Uterus (tissue), 4 donors: ENCODE data around the gene BRICD5. TPM values are rescaled to one million over a fixed set of nuclear protein-coding genes. Genes with fewer than 3 reads are reported as not detected.

ENCODE experiments used
- DNase-seq, 2 donors: peaks; one replicate each; pipeline ENCODE4 v3.0.0-alpha.2; 2019 to 2020
- H3K27ac ChIP-seq, 2 donors: fragments of 200-600 bp; sonication (generic); 1 replicate in 1 of 2; 2 replicates in 1 of 2; pipeline ENCODE4 v1.5.1; 2016 to 2018
- H3K27me3 ChIP-seq, 2 donors: fragments of 200-600 bp; sonication (generic); one replicate each; pipeline ENCODE4 v1.5.1; 2018 to 2019; ENCODE audit warnings: control low read depth in 1 of 2
- H3K36me3 ChIP-seq, 2 donors: fragments of 200-600 bp; sonication (generic); one replicate each; pipeline ENCODE4 v1.5.1; 2019; ENCODE audit warnings: control low read depth in 1 of 2
- H3K4me1 ChIP-seq, 2 donors: fragments of 200-600 bp; sonication (generic); one replicate each; pipeline ENCODE4 v1.5.1; 2018 to 2019; ENCODE audit warnings: control low read depth in 1 of 2
- H3K4me3 ChIP-seq, 2 donors: fragments of 200-600 bp; sonication (generic); 1 replicate in 1 of 2; 2 replicates in 1 of 2; pipeline ENCODE4 v1.5.1; 2018 to 2019; ENCODE audit warnings: mild to moderate bottlenecking in 1 of 2
- H3K9me3 ChIP-seq, 2 donors: fragments of 200-600 bp; sonication (generic); one replicate each; pipeline ENCODE4 v1.5.1; 2019; ENCODE audit warnings: control low read depth in 1 of 2
- POLR2A ChIP-seq, 2 donors: fragments of 450-650 bp; IDR thresholded peaks; one replicate each; pipeline ENCODE4 v1.6.1; 2016; ENCODE audit warnings: antibody characterized with exemption in 2 of 2, mild to moderate bottlenecking in 1 of 2, moderate library complexity in 1 of 2
- intact Hi-C: fragments of 100-400 bp; cut with DNase I; formaldehyde crosslinking; loops from one replicate; pipeline ENCODE4 v1.15.1; 2023; ENCODE audit warnings: low total_unique reads
- total RNA-seq, 4 donors: library from RNA; depleted of rRNA in 3 of 4; stranded (reverse); fragments of >200 nt in 3 of 4; gene quantifications; one replicate each; pipeline versions ENCODE4 v1.1.0 to v1.2.4, GENCODE V29; 2014 to 2023
- TF ChIP-seq, protein P1 (sequence below), 4 experiments: fragments of 200-600 bp in 2 of 4; fragments of 450-650 bp in 2 of 4; sonication (generic) in 2 of 4; IDR thresholded peaks; one replicate each; pipeline ENCODE4 v1.5.1; 2016 to 2019; ENCODE audit warnings: antibody characterized with exemption in 4 of 4, mild to moderate bottlenecking in 2 of 4, moderate library complexity in 1 of 4
- donor health status: DM: yes; HTN: yes; CAD: no.

Gene BRICD5
- total RNA-seq, 4 donors from 2014 or later, result 1.2 to 16.9 (median 1.7) TPM

DNA sequence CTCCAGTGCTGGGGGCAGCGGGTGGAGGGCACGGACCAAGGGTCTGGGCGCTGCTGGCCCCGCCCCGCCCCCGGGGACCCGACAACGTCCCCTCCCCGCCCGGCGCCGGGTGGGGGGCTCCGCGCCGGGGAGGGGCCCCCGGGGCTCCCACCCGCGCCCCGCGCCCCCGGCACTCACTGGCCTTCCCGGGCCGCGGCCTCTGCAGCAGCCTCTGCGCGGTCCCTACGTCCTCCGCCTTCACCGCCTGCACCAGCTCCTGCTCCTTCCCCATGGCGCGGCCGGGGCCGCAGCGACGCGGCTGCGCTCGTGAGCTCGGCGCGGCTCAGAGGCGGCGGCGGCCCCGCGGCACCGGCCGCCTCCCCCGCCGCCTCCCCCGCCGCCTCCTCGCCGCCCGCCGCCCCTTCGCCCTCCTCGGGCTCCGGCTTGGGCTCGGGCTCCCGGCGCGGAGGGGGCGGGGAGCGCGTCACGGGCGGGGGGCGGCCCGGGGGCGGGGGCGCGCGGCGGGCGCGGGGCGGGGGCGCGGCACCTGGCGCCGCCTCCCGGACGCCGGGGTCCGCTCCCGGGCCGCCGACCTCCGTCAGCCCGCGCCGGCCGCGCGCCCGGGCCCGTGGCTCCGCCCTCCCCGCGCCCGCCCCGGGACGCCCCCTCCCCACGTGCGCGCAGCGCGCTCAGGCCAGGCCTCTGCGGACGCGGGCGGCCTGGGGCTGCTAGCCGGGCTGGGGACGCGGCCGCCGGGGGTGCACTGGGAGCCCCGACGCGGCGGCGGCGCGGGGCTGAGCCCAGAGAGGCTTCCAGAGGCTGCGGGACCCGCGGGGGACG is 14.3 kb downstream of the BRICD5 start, which contains the start of gene CASKIN1:
TSS of gene CASKIN1 (minus strand) at position 444 of the 819 bp plus-strand sequence. CDS start at position 271, 173 bp downstream.
- intact Hi-C loops, result no loop called here
- Histone ChIP-seq H3K4me1 (peaks cover 0 to 11% of the 10 kb centered on the region in 2 donors), H3K36me3 (no peaks in the 10 kb centered on the region), H3K9me3 (no peaks in the 10 kb centered on the region), H3K4me3 (peak within 1 kb of the TSS in 1 of 2 donors; percentile 15), H3K27ac (no peak within 1 kb of the TSS), H3K27me3 (peaks cover 6 to 13% of the 10 kb centered on the region in 2 donors)
- no peak for DNase-seq
- no peak for TF ChIP-seq POLR2A (IDR thresholded peaks at IDR 0.05)
- TF ChIP-seq, protein P1, sequence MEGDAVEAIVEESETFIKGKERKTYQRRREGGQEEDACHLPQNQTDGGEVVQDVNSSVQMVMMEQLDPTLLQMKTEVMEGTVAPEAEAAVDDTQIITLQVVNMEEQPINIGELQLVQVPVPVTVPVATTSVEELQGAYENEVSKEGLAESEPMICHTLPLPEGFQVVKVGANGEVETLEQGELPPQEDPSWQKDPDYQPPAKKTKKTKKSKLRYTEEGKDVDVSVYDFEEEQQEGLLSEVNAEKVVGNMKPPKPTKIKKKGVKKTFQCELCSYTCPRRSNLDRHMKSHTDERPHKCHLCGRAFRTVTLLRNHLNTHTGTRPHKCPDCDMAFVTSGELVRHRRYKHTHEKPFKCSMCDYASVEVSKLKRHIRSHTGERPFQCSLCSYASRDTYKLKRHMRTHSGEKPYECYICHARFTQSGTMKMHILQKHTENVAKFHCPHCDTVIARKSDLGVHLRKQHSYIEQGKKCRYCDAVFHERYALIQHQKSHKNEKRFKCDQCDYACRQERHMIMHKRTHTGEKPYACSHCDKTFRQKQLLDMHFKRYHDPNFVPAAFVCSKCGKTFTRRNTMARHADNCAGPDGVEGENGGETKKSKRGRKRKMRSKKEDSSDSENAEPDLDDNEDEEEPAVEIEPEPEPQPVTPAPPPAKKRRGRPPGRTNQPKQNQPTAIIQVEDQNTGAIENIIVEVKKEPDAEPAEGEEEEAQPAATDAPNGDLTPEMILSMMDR (IDR thresholded peaks at IDR 0.05), result no peak

DNA sequence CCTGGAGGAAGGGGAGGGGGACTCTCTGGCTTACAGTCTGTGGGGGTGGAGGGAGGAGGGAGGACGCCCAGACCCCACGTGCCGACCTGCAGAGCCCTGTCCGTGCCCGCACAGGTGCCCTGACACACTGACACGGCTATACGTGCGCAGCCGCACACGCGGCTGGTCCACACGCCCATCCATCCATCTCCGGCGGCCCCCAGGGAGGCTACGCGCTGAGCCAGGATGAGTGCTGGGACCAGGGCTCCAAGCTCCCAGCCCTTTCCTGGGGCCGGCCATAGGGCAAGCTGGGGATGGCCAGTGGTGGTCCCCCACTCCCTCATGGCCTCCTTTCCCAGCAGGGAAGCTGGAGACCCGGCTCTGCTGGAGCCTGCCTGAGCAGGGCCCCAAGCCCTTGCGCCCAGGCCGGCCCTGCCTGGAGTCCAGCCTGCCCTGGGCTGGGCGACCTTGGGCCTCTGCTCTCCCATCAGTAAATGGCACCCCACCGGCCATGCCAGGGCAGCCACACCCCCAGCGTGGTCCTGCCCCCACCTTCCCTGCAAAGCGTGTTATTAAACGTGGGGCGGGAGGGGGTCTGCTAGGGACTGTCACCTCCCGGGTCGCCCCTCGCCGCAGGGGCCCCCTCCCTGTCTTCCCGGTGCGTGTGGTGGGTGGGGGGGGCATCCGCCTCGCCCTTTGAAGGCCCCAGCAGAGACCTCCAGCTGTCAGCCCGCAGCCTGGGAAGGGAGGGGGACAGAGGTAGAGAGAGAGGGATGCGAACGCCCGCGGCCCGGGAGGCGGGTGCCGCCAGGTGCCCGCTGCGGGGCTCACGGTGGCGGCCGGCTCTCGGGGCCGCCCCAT is 15.1 kb downstream of the BRICD5 start:
- Histone ChIP-seq H3K4me1 (peaks cover 0 to 11% of the 10 kb centered on the region in 2 donors), H3K27ac (no peak overlapping the region), H3K27me3 (peaks cover 6 to 13% of the 10 kb centered on the region in 2 donors), H3K36me3 (no peaks in the 10 kb centered on the region), H3K4me3 (peak overlapping the region in 1 of 2 donors; percentile 15), H3K9me3 (no peaks in the 10 kb centered on the region)
- intact Hi-C loops, result no loop called here
- no peak for TF ChIP-seq POLR2A (IDR thresholded peaks at IDR 0.05)
- TF ChIP-seq, protein P1 (IDR thresholded peaks at IDR 0.05), result no peak
- no peak for DNase-seq

DNA sequence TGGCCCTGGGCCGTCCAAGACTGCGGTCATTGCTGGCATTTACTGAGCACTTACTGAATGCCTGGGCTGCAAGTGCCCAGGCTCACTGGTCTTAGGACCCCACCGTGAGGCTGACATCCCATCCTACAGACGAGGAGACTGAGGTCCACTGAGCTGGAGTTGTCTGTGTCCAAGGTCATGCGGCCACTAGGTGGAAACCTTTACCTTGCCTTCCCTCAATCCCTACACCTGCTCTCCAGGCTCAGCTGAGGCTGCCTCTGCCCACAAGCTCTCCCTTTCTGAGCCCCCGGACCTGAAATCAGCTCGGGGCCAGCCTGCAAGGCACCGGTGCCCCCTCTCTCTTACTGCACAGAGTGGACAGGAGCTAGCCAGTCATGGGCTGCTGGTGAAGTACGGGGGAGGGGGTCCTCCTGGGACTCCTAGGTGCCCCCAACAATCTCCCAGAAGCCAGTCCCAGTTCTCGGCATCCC is 15.8 kb downstream of the BRICD5 start:
- H3K4me1 ChIP-seq, result peaks cover 0 to 11% of the 10 kb centered on the region in 2 donors
- H3K27ac ChIP-seq, result no peak overlapping the region
- intact Hi-C loops, result no loop called here
- TF ChIP-seq, protein P1 (IDR thresholded peaks at IDR 0.05), result peak in 3 of 4 experiments; percentile 39 to 61 (median 40)
- TF ChIP-seq POLR2A (IDR thresholded peaks at IDR 0.05), result no peak
- DNase-seq, result no peak
- peaks cover 6 to 13% of the 10 kb centered on the region in 2 donors for H3K27me3 ChIP-seq
- no peak overlapping the region for H3K4me3 ChIP-seq
- no peaks in the 10 kb centered on the region for H3K36me3 ChIP-seq
- no peaks in the 10 kb centered on the region for H3K9me3 ChIP-seq

DNA sequence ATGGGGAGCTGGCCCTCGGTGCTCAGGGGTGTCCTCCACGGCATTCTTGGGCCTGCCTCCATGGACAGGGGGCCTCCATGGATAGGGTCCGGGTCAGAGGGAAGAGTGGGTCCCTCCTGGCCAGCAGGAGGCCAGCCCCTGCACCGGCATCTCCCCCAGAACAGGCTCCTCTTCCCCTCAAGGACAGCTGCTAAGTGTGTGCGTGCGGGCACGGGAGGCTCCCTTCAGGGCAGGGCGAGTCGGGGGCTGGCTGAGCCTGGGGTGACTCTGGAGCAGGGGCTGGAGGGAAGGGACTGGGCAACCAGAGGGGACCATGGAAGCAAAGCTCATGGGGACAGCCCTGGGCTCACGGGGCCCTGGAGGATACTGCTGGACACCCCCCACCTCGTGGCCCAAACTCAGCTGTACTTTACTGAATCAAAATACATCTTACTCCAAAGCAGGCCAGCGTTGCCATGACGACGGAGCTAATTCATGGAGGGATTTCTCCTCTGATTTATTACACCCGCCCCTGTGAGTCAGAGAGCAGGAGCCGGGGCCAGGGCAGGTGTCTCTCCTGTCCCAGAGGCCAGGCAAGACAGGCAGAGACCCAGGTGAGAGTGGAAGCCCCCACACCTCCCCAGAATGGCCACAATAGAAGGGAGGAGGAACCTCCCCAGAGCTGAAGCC is 16.4 kb downstream of the BRICD5 start:
- Histone ChIP-seq H3K27ac (no peak overlapping the region), H3K4me3 (no peak overlapping the region), H3K27me3 (peaks cover 6 to 13% of the 10 kb centered on the region in 2 donors), H3K4me1 (peaks cover 0 to 11% of the 10 kb centered on the region in 2 donors), H3K36me3 (no peaks in the 10 kb centered on the region), H3K9me3 (no peaks in the 10 kb centered on the region)
- intact Hi-C loops, result no loop called here
- no peak for TF ChIP-seq POLR2A (IDR thresholded peaks at IDR 0.05)
- TF ChIP-seq, protein P1 (IDR thresholded peaks at IDR 0.05), result no peak
- DNase-seq, result peak; percentile 50 to 74
